ENCODE data around the gene PPP1R16B.

The PPP1R16B gene

DNA sequence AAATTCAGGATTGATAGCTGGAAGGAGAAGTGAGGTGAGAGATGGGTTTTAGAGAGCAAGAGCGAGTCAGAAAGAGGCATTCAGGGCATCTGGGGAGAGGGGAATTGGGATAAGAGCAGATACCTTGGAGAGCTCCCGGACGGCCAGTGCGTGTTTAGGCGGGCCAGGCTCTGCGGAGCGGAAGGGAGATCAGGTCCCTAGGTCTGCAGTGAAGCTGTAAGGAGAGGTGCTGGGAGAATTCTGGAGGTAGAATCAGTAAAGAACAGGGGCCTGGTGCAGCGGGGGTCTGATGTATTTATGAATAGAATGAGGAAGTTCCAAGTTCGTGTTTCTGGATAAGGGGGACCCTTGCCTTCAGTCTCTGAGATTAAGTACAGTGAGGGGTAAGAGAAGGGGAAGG is 73.4 kb downstream of the PPP1R16B start:
- DNase-seq: peak in 1 of 14 donors; percentile 22

- DNase-seq: peak in 2 of 14 donors; percentile 16 to 32
These were observed 75.6 kb downstream of the PPP1R16B start for GRCh38 chr20:38880952-38881735.

DNA sequence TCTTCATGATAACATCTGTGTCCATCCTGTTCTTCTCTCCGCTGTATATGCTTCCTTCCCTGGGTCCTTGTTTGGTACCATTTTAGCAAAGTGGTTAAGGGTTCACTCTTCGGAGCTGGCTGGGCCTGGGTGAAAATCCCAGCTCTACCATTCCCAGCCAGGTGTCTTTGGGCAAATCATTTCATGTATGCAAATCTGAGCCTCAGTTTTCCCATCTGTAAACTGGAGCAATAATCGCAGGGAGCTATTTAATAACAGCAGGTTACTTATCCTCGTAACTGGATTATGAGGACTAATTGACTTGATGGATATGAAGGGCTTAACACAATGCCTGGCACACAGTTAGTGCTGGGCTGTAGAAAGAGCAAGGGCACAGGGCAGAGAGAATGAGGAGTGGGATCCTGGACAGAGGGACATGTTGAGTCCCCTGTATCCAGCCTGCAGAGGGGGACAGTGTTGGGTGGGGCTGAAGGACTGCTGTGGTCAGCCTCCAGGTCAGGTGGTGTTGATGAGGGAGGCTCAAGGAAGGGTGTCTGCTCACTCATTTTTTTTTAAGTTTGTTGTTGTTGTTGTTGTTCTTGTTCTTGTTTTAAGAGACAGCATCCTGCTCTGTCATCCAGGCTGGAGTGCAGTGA is 76.4 kb downstream of the PPP1R16B start:
- DNase-seq: no peak

GRCh38 chr20:38882600-38882999 is 77.1 kb downstream of the PPP1R16B start:
- DNase-seq: no peak

DNA sequence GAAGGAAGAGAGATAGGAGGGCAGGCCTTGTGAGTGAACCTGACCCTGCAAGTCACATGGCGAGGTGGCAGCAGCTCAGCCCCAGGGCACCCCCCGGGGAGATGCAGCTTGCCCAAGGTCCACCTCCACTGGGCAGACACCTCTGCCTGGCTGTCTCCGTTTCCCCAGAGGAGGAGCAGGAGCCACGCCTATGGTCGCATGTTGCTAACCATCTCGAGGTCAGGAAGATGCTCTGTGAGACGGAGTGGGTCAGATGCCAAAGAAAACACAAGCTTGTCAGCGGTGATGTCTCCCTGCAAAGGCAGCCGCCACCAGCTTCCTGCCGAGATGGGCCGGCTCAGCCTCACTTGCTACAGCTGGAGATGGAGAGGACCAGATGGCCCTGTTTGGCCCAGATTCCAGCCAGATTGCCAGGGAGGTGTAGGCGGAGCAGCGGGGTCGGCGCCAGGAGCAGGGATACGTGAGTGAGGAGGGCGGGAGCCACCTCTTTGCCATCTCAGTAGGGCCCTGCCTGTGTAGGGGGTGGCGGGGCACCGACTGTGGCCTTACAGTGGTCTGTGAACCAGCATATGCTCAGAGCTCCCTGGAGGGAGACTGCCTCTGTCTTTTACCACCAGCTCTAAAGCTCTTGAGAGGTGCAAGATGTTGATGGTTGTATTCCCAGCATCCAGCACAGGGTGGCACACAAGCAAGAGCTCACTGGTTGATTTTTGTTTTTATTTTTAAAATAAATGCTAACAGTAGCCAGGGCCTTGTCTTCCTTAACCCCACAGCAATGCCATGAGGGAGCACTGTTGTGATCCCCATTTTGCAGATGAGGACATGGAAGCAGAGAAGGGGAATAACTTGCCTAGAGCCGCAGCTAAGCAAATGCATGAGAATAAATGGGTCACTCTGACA is 77.8 kb downstream of the PPP1R16B start:
- peak in 10 of 14 donors; percentile 18 to 97 (median 31) for DNase-seq

GRCh38 chr20:38883981-38884733 is 78.7 kb downstream of the PPP1R16B start:
- peak in 1 of 14 donors; percentile 44 for DNase-seq

DNA sequence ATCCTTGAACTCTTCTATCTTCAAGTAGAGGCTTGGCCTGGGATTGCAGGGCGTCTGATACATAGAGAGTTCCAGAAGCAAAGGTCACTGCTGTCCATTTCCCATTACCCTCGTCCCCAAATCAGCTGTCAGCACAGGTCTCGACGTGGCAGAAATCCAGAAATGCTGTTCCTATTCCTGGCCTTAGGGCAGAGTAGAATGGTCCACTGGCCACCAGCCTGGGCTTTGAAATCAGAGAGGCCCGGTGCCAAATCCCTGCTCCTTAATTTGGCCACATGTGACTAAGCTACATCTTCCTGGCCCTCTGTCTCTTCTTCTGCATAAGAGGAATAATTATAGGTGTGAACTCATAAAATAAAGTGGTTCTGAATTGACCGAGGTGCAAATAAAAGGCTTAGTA is 79.9 kb downstream of the PPP1R16B start:
- peak in 1 of 14 donors; percentile 30 for DNase-seq

DNA sequence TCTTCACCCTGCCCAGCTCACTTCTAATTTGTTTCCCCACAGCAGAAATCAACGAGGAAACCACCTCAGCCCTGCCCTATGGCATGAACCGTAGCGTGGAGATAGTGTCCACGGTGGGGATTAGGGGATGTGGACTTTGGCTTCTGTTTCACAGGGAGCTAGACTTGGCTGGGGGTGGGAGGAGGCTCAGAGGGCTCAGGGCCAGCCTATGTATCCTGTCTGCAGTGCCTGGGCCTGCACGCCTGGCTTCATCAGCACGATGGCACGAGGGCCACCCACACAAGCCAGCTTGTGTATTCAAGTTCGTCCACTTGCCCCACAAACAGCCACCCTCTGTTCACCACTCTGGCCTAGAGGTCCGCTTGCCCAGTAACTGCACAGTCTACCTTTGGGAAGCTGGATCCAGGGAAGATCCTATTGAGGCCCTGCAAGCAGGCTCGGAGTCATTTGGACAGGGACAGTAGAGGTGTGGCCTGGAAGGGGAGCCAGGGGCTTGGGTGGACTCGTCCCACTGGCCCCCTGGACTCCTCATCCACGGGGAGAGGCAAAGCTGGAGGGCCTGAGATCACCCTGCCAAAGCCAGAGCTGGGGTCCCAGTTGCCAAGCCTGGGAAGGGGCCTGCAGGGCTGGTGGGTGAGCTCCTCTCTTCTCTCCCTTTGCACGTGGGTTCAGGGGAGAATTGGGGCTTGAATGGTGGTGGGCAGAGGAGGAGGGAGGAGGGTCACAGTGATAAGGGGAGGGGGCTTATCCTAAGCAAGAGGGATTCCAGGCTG is 82.7 kb downstream of the PPP1R16B start:
- DNase-seq: peak in 10 of 14 donors; percentile 17 to 74 (median 56)

- no peak for DNase-seq
These were observed 83.6 kb downstream of the PPP1R16B start for GRCh38 chr20:38889050-38889449.

- DNase-seq: peak in 13 of 14 donors; percentile 32 to 92 (median 75)
These were observed 84.4 kb downstream of the PPP1R16B start for GRCh38 chr20:38889792-38890496.

GRCh38 chr20:38890497-38890818 is 85.0 kb downstream of the PPP1R16B start:
- no peak for DNase-seq

DNA sequence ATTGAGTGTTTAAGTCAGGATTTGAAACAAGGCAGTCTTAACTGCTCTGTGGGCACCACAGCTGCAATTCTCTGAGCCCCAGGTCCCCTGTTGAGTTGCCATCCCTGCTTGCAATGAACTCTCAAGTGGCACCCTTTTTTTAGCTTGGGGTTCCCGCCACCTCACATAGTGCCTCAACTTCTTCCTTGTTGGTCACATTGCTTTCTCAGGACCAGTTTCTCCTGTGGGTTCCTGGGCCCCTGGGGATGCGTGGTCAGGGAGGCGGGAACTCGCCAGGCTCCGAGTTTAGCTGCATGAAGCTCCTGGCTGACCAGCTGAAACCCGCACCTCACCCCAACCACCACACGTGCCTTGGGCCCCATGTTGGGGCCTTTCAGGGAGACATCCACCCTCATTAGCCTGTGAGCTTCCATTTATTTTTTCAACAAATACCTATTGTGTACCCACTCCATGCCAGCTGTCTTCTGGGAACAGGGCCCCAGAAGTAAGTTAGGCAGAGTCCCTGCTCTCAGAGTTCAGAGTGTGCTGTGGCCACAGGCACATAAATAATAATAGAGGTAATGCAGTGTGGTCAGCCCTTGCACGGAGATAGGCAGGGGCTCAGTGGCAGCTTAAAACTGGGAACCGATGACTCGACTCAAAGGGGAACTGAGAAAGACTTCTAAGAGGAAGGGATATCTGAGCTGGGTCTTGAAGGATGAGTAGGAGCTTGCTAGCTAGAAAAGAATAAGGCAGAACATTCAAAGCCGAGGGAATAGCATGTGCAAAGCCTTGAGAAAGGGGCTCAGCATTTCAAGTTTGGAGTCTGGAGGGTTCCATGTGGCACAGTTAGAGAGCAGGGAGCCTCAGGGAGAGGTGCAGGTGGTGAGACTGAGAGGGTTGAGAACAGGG is 86.8 kb downstream of the PPP1R16B start:
- DNase-seq: no peak

GRCh38 chr20:38893056-38893564 is 87.6 kb downstream of the PPP1R16B start:
- DNase-seq: peak in 2 of 14 donors; percentile 20 to 48

- DNase-seq: peak in 12 of 14 donors; percentile 35 to 82 (median 56)
These were observed 88.1 kb downstream of the PPP1R16B start for GRCh38 chr20:38893565-38894090.

- DNase-seq: peak in 2 of 14 donors; percentile 57 to 78
These were observed 88.8 kb downstream of the PPP1R16B start for GRCh38 chr20:38894091-38894847.

GRCh38 chr20:38895098-38895949 is 89.8 kb downstream of the PPP1R16B start:
- no peak for DNase-seq

DNA sequence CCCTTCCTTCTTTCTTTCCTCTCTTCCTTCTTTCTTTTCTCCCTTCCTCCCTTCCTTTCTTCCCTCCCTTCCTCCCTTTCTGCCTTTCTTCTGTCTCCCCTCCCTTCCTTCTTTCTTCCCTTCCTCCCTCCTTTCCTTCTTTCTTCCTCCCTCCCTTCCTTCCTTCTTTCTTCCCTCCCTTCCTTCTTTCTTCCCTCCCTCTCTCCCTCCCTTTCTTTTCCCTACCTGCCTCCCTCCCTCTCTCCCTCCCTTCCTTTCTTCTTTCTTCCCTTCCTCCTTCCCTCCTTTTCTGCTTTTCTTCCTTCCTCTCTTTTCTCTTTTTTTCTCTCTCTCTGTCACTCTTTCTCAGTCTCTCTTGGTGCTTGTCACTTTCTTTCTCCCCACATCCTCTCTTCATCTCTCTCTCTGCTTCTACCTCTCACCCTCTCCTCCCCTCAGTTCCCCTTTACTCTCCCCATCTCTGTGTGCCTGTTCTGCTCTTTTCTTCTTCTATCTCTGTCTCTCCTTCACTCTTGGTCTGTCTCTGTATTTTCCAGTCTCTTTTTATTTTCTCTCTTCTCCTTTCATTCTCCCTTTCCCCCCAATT is 90.6 kb downstream of the PPP1R16B start:
- DNase-seq: no peak

Data from C1 segment of cervical spinal cord (tissue), 14 donors.